Endothelial cell of umbilical vein (primary cell): ENCODE measurements around the gene TSEN54.

Experiments used
- EZH2 ChIP-seq: IDR thresholded peaks from 2 replicates; pipeline ENCODE4 v1.6.1; 2012; ENCODE audit warnings: borderline replicate concordance, low read depth, mild to moderate bottlenecking, moderate library complexity, low read length, inconsistent platforms; ENCODE audit not compliant: severe bottlenecking
- JUN ChIP-seq: IDR thresholded peaks from 2 replicates; pipeline ENCODE4 v1.6.1; 2011; ENCODE audit warnings: borderline replicate concordance, low read depth; ENCODE audit not compliant: insufficient read length, insufficient read depth
- POLR2A ChIP-seq: IDR thresholded peaks from 2 replicates; pipeline ENCODE4 v1.6.1; 2012; ENCODE audit warnings: low read depth, mild to moderate bottlenecking, control low read depth, low read length
- TF ChIP-seq, protein P1 (sequence below), 2 donors: IDR thresholded peaks; 1 replicate in 1 of 2; 2 replicates in 1 of 2; pipeline ENCODE4 v1.5.1; 2011; ENCODE audit warnings: low read length in 2 of 2, mild to moderate bottlenecking in 2 of 2, moderate library complexity in 2 of 2, control low read depth in 1 of 2, inconsistent platforms in 1 of 2, low read depth in 1 of 2; ENCODE audit not compliant: insufficient read depth in 1 of 2; ENCODE audit errors: extremely low read depth in 1 of 2

DNA sequence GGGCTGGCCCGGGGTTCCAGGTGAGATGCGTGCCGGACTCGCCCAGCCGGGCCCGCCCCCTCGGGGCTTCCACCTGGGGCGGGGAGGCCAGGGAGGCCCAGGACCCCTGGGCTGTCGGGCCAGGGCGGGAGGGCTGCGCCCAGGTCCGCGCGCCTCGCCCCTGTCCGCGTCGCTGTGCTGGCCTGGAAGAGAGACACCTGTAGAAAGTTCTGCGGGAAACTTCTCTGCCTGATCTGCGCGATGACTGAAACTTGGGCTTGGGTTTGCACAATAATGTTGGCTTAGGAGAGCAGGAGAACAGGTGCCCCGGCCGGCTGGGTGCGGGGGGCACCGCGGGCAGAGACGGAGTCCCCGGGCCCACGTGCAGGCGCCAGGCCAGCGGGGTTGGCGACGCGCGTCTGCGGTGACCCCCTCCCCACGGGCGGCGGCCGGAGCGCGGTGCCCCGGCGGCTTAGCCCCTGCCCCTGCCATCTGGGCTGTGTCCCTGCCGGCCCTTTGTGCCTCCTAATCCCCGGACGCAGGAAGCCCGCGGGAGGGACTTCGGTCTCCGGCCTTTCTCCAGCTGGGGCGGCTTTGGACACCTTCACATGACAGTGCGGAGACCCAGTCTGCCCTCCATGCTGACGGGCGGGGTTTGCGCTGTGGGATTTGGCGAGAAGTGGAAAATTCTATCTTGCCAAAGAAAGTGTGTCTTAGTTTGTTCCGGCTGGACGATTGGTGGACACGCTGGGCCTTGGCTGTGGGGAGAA lies 9.7 kb downstream of the TSEN54 start:
- TF ChIP-seq EZH2, result peak; percentile 59
- TF ChIP-seq, protein P1, sequence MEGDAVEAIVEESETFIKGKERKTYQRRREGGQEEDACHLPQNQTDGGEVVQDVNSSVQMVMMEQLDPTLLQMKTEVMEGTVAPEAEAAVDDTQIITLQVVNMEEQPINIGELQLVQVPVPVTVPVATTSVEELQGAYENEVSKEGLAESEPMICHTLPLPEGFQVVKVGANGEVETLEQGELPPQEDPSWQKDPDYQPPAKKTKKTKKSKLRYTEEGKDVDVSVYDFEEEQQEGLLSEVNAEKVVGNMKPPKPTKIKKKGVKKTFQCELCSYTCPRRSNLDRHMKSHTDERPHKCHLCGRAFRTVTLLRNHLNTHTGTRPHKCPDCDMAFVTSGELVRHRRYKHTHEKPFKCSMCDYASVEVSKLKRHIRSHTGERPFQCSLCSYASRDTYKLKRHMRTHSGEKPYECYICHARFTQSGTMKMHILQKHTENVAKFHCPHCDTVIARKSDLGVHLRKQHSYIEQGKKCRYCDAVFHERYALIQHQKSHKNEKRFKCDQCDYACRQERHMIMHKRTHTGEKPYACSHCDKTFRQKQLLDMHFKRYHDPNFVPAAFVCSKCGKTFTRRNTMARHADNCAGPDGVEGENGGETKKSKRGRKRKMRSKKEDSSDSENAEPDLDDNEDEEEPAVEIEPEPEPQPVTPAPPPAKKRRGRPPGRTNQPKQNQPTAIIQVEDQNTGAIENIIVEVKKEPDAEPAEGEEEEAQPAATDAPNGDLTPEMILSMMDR (IDR thresholded peaks at IDR 0.05; ENCODE audit: extremely low read depth in 1 of 2, insufficient read depth in 1 of 2, low read depth in 1 of 2, low read length in 2 of 2), result no peak
- TF ChIP-seq POLR2A, result no peak
- TF ChIP-seq JUN, result no peak
